GM12892 (cell line): ENCODE data around the gene ZBTB16.

Experiments used
- POLR2A ChIP-seq: IDR thresholded peaks from 2 replicates; pipeline ENCODE4 v1.6.1; 2011; ENCODE audit warnings: low read depth, low read length, control low read depth
- POLR2AphosphoS5 ChIP-seq: IDR thresholded peaks from 2 replicates; pipeline ENCODE4 v1.6.1; 2011; ENCODE audit warnings: low read depth, low read length, control low read depth

DNA sequence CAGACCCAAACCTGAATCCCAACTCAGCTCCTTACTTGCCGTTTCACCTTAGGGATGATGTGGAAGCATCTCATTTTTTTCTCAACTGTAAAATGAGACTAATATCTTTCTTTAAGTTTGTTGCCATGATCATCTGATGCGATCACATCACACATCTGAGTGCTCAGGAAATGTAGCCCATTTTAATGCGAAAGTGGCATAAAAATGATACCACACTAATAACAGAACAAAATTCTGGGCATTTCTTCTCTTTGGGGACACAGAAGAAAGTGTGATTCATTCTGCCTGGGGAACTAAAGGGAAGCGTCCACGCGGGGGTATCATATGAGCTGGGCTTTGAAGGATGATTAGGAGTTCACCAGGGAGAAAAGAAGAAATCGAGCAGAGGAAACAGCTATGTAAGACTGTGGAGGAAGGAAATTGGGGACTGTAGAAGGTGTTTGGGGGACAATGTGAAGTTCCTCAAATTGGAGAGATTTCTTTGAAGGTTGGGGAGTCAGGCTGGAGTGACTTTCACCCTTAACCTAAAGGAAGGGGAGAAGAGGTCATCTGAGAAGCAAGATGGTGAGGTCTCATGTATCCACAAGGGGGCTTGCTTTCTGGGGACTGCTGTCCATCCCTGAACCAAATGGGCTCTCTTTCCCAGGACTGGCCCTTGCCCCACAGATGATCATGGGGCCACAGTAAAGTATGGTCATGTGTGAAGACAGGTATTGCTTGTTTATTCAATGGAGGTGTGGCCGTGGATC lies 187.0 kb downstream of the ZBTB16 start:
- TF ChIP-seq POLR2A (no peak), POLR2AphosphoS5 (no peak)
